Measurements from ENCODE around the gene FBXW9.
"Not testable (repeated sequence)": the region's sequence is repeated elsewhere in the genome, so short reads cannot be mapped to it uniquely, and the experiment has no call there.

Gene FBXW9

GRCh38 chr19:12687496-12688196 lies 8.8 kb downstream of the FBXW9 start, which contains the start of gene GNG14:
TSS of gene GNG14 (plus strand) at chr19:12687998. CDS start at chr19:12688049, 51 bp downstream.
- no peak for TF ChIP-seq CTCF (IDR thresholded peaks at IDR 0.05)
- H2AFZ ChIP-seq, result no peak within 1 kb of the TSS
- no peak within 1 kb of the TSS for H3K4me2 ChIP-seq (ENCODE audit: low read length)
- no peaks in the 10 kb centered on the region for H3K27me3 ChIP-seq (ENCODE audit: control insufficient read depth, insufficient read depth, low read length)
- H3K27ac ChIP-seq, result no peak within 1 kb of the TSS
- no peaks in the 10 kb centered on the region for H3K4me1 ChIP-seq
- H3K9me3 ChIP-seq (ENCODE audit: control insufficient read depth, low read length), result no peaks in the 10 kb centered on the region
- no peaks in the 10 kb centered on the region for H3K79me2 ChIP-seq
- H3K9ac ChIP-seq, result no peak within 1 kb of the TSS
- no peaks in the 10 kb centered on the region for H3K36me3 ChIP-seq (ENCODE audit: control insufficient read depth, insufficient read depth, low read length)
- H3K4me3 ChIP-seq (ENCODE audit: low read depth, low read length), result no peak within 1 kb of the TSS

GRCh38 chr19:12685831-12686230 lies 10.6 kb downstream of the FBXW9 start:
- Histone ChIP-seq H3K4me2 (ENCODE audit: low read length) (no peak overlapping the region), H3K4me1 (no peaks in the 10 kb centered on the region), H3K9me3 (ENCODE audit: control insufficient read depth, low read length) (no peaks in the 10 kb centered on the region), H3K36me3 (ENCODE audit: control insufficient read depth, insufficient read depth, low read length) (no peaks in the 10 kb centered on the region), H2AFZ (no peak overlapping the region), H3K27me3 (ENCODE audit: control insufficient read depth, insufficient read depth, low read length) (no peaks in the 10 kb centered on the region), H3K27ac (no peak overlapping the region), H3K79me2 (no peaks in the 10 kb centered on the region), H3K4me3 (ENCODE audit: low read depth, low read length) (no peak overlapping the region), H3K9ac (no peak overlapping the region)
- no peak for TF ChIP-seq CTCF (IDR thresholded peaks at IDR 0.05)

GRCh38 chr19:12681074-12681987 lies 15.1 kb downstream of the FBXW9 start, which contains the start of gene DHPS:
TSS of gene DHPS (minus strand) at chr19:12681880. CDS start at chr19:12681766, 114 bp downstream.
- H3K27ac ChIP-seq, result peak within 1 kb of the TSS; percentile 98
- H3K27me3 ChIP-seq (ENCODE audit: control insufficient read depth, insufficient read depth, low read length), result no peaks in the 10 kb centered on the region
- H3K79me2 ChIP-seq, result peaks cover 2% of the 10 kb centered on the region
- peak within 1 kb of the TSS; percentile 100 for H3K4me3 ChIP-seq (ENCODE audit: low read depth, low read length)
- H3K9me3 ChIP-seq (ENCODE audit: control insufficient read depth, low read length), result no peaks in the 10 kb centered on the region
- peak within 1 kb of the TSS; percentile 51 for H3K9ac ChIP-seq
- TF ChIP-seq CTCF (IDR thresholded peaks at IDR 0.05), result peak; percentile 17
- H3K4me2 ChIP-seq (ENCODE audit: low read length), result peak within 1 kb of the TSS; percentile 96
- H3K4me1 ChIP-seq, result peaks cover 4% of the 10 kb centered on the region
- no peaks in the 10 kb centered on the region for H3K36me3 ChIP-seq (ENCODE audit: control insufficient read depth, insufficient read depth, low read length)
- peak within 1 kb of the TSS; percentile 90 for H2AFZ ChIP-seq

- Histone ChIP-seq H2AFZ (no peak overlapping the region), H3K36me3 (ENCODE audit: control insufficient read depth, insufficient read depth, low read length) (no peaks in the 10 kb centered on the region), H3K9me3 (ENCODE audit: control insufficient read depth, low read length) (no peaks in the 10 kb centered on the region), H3K4me3 (ENCODE audit: low read depth, low read length) (no peak overlapping the region), H3K9ac (no peak overlapping the region), H3K27me3 (ENCODE audit: control insufficient read depth, insufficient read depth, low read length) (no peaks in the 10 kb centered on the region), H3K27ac (no peak overlapping the region), H3K4me2 (ENCODE audit: low read length) (no peak overlapping the region), H3K79me2 (peaks cover 2% of the 10 kb centered on the region), H3K4me1 (peaks cover 4% of the 10 kb centered on the region)
- TF ChIP-seq CTCF (IDR thresholded peaks at IDR 0.05), result no peak
Observed at GRCh38 chr19:12680034-12680433, 16.4 kb downstream of the FBXW9 start.

GRCh38 chr19:12678039-12678438 lies 18.4 kb downstream of the FBXW9 start:
- H3K4me3 ChIP-seq (ENCODE audit: low read depth, low read length); H3K27me3 ChIP-seq (ENCODE audit: control insufficient read depth, insufficient read depth, low read length); H3K9ac ChIP-seq; H2AFZ ChIP-seq; H3K4me2 ChIP-seq (ENCODE audit: low read length); H3K27ac ChIP-seq; H3K36me3 ChIP-seq (ENCODE audit: control insufficient read depth, insufficient read depth, low read length); H3K79me2 ChIP-seq; H3K9me3 ChIP-seq (ENCODE audit: control insufficient read depth, low read length); H3K4me1 ChIP-seq: not testable (repeated sequence)

Measured in parathyroid adenoma (tissue), 2 donors.